ENCODE measurements around the gene DVL1.

DNA sequence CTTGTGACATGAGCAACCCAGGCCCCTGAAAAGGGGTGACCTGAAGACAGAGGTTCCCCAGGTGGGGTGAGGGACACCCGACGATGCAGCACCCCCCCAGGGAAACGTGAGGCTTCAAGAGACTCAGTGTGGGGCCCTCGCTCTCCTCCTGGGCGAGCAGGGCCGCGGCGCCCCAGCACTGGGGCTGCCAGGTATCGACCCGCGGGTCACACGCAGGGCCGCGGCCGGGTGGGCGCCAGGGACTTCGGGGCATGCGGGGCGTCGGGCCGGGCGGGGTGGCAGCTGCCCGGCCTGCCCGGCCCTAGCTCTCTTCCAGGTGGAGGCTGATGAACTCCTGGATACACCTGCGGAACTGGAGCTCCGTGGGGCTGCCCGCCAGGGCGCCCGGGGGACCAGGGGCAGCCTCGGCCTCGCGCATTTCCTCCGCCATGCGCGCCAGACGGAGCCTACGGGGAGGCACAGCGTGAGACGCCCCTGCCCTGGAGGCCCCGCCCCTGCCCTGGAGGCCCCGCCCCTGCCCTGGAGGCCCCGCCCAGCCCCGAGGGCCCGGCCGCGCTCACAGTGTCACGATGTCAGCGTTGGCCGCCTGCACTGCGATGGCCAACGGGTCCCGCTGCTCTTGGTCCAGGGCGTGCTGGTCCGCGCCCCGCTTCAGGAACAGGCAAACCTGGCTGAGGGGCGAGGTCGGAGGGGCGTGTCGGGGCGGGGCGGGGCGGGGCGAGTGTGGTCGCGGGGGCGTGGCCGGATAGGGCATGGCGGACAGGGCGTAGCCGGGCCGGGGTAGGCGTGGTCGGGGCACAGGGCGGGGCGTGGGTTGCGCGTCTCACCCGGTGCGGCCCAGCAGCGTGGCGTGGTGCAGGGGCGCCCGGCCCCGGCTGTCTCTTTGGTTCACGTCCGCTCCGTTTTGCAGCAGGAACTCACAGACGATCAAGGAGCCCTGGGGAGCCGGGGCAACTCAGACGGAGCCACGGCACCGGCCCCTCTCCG is 55.7 kb downstream of the DVL1 start:
- TF ChIP-seq, protein P1, sequence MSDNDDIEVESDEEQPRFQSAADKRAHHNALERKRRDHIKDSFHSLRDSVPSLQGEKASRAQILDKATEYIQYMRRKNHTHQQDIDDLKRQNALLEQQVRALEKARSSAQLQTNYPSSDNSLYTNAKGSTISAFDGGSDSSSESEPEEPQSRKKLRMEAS (IDR thresholded peaks at IDR 0.05; ENCODE audit: low read depth, low read length) = no peak
- TF ChIP-seq, protein P2, sequence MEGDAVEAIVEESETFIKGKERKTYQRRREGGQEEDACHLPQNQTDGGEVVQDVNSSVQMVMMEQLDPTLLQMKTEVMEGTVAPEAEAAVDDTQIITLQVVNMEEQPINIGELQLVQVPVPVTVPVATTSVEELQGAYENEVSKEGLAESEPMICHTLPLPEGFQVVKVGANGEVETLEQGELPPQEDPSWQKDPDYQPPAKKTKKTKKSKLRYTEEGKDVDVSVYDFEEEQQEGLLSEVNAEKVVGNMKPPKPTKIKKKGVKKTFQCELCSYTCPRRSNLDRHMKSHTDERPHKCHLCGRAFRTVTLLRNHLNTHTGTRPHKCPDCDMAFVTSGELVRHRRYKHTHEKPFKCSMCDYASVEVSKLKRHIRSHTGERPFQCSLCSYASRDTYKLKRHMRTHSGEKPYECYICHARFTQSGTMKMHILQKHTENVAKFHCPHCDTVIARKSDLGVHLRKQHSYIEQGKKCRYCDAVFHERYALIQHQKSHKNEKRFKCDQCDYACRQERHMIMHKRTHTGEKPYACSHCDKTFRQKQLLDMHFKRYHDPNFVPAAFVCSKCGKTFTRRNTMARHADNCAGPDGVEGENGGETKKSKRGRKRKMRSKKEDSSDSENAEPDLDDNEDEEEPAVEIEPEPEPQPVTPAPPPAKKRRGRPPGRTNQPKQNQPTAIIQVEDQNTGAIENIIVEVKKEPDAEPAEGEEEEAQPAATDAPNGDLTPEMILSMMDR (IDR thresholded peaks at IDR 0.05; ENCODE audit: low read depth, low read length) = no peak

Measured in NB4 (cell line).